ENCODE results near the gene AGBL5. TPM values are rescaled to one million over a fixed set of nuclear protein-coding genes. Genes with fewer than 3 reads are reported as not detected.

Gene AGBL5
- total and polyA plus RNA-seq, 9 of the 15 experiments (the other 6 are each of a cell fraction or from before 2014, with no cell fraction given), result 3.3 to 52.7 (median 26.2) TPM

DNA sequence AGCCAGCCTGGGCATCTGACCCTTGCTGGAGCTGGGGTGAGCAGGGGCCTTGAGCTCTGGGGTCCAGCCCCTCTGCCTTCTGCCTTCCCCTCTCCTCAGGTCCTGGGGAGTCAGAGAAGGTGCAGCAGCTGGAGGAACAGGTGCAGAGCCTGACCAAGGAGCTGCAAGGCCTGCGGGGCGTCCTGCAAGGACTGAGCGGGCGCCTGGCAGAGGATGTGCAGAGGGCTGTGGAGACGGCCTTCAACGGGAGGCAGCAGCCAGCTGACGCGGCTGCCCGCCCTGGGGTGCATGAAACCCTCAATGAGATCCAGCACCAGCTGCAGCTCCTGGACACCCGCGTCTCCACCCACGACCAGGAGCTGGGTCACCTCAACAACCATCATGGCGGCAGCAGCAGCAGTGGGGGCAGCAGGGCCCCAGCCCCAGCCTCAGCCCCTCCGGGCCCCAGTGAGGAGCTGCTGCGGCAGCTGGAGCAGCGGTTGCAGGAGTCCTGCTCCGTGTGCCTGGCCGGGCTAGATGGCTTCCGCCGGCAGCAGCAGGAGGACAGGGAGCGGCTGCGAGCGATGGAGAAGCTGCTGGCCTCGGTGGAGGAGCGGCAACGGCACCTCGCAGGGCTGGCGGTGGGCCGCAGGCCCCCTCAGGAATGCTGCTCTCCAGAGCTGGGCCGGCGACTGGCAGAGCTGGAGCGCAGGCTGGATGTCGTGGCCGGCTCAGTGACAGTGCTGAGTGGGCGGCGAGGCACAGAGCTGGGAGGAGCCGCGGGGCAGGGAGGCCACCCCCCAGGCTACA, 30.7 kb downstream of the AGBL5 start (continued):
- TF ChIP-seq POLR2G (IDR thresholded peaks at IDR 0.05; ENCODE audit: low read depth, low read length) (peak; percentile 45; the same call in 1 of the 2 replicates), ZSCAN29 (IDR thresholded peaks at IDR 0.05) (no peak), TCFL5 (CRISPR knock-in tag; conservative IDR thresholded peaks at IDR 0.05) (no peak), NR4A1 (CRISPR knock-in tag; IDR thresholded peaks at IDR 0.05) (peak; percentile 9; the same call in 1 of the 2 replicates), NR4A1 (tag; IDR thresholded peaks at IDR 0.05) (no peak), FOSL1 (tag; conservative IDR thresholded peaks at IDR 0.05) (no peak), SIX5 (IDR thresholded peaks at IDR 0.05; ENCODE audit: borderline replicate concordance in 1 of 2, insufficient read depth in 1 of 2, low read depth in 1 of 2, low read length in 2 of 2) (no peak), SMARCC2 (IDR thresholded peaks at IDR 0.05; ENCODE audit: low read depth) (no peak), TSC22D4 (tag; IDR thresholded peaks at IDR 0.05) (no peak), TAF15 (IDR thresholded peaks at IDR 0.05; ENCODE audit: low read depth, low read length) (no peak), FOS (IDR thresholded peaks at IDR 0.05; ENCODE audit: extremely low read depth, insufficient read length) (no peak), ZNF212 (CRISPR knock-in tag; IDR thresholded peaks at IDR 0.05) (no peak), TCF7 (IDR thresholded peaks at IDR 0.05; ENCODE audit: borderline replicate concordance) (no peak), FOXM1 (IDR thresholded peaks at IDR 0.05; ENCODE audit: low read depth) (no peak), FOXM1 (CRISPR knock-in tag; IDR thresholded peaks at IDR 0.05; ENCODE audit: low read depth) (no peak), HNRNPH1 (optimal IDR thresholded peaks at IDR 0.05; ENCODE audit: low read depth, low read length) (no peak), TAF9B (IDR thresholded peaks at IDR 0.05; ENCODE audit: partially characterized antibody) (no peak), EGR1 (conservative IDR thresholded peaks at IDR 0.05) (peak; percentile 78), CC2D1A (IDR thresholded peaks at IDR 0.05) (no peak), GABPA (tag; conservative IDR thresholded peaks at IDR 0.05; ENCODE audit: low read depth) (no peak)
- TF ChIP-seq, protein P1, sequence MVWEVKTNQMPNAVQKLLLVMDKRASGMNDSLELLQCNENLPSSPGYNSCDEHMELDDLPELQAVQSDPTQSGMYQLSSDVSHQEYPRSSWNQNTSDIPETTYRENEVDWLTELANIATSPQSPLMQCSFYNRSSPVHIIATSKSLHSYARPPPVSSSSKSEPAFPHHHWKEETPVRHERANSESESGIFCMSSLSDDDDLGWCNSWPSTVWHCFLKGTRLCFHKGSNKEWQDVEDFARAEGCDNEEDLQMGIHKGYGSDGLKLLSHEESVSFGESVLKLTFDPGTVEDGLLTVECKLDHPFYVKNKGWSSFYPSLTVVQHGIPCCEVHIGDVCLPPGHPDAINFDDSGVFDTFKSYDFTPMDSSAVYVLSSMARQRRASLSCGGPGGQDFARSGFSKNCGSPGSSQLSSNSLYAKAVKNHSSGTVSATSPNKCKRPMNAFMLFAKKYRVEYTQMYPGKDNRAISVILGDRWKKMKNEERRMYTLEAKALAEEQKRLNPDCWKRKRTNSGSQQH (CRISPR knock-in tag; IDR thresholded peaks at IDR 0.05), result no peak
- TF ChIP-seq, protein P2, sequence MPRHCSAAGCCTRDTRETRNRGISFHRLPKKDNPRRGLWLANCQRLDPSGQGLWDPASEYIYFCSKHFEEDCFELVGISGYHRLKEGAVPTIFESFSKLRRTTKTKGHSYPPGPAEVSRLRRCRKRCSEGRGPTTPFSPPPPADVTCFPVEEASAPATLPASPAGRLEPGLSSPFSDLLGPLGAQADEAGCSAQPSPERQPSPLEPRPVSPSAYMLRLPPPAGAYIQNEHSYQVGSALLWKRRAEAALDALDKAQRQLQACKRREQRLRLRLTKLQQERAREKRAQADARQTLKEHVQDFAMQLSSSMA (CRISPR knock-in tag; IDR thresholded peaks at IDR 0.05), result no peak
